Bone marrow (tissue), 2 donors: ENCODE data around the gene ZNF492.
"Not testable (repeated sequence)": the region's sequence is repeated elsewhere in the genome, so short reads cannot be mapped to it uniquely, and the experiment has no call there.

ENCODE experiments used
- DNase-seq, 2 donors: peaks; one replicate each; lab custom pipeline; 2025; lab: John Stamatoyannopoulos, UW

ZNF492 gene

DNA sequence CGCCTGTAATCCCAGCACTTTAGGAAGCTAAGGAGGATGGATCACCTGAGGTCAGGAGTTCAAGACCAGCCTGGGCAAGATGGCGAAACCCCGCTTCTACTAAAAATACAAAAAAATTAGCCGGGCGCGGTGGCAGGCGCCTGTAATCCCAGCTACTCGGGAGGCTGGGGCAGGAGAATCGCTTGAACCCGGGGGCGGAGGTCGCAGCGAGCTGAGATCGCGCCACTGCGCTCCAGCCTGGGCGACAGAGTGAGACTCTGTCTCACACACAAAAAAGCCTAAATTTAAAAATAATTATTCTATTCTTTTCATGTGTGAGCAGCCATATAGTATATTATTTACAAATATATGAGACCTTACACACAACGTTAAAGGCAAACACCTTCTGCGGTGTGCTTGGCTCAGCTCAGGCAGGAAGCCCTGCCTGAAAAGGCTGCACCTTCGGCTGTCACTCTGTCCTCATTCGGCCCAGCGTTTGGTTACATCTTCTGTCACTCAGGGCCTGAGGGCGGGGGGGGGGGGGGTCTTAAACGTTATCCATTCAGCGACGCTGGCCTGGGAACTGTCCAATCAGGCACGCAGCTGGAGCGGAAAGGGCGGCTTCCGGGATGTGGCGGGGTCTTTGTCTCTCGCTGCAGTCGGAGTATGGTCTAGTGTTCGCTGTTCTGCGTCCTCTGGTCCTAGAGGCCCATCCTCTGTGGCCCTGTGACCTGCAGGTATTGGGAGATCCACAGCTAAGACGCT lies at the start of gene ZNF492:
Gene ZNF492 (plus strand): TSS at position 619 of the 744 bp plus-strand sequence. CDS start 19,076 bp downstream, outside the sequence.
- peak; percentile 14 to 82 for DNase-seq

DNA sequence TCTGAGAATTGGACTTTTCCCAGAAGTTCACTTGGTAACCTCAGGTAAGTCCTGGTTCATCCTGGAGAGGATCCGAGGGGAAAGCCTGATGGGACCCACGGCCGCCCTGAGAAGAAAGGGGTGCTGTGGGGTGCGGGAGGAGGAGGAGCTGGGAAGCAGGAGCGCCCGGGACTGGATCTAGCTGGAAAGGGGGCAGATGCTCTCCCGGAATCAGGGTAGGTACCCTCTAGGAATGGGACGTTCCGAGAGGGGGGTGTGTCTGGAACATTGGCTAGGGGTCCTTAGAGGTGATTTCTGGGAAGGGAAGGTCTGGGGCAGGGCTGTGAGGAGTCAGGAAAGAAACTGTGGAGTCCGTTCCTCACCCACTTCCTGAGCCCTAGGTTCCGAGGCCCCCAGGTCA lies 38.7 kb upstream of the ZNF492 start:
- DNase-seq, result no peak

- no peak for DNase-seq
These were observed 38.2 kb upstream of the ZNF492 start for GRCh38 chr19:22595918-22596341.

- no peak for DNase-seq
These were observed 33.2 kb upstream of the ZNF492 start for GRCh38 chr19:22600690-22601648.

DNA sequence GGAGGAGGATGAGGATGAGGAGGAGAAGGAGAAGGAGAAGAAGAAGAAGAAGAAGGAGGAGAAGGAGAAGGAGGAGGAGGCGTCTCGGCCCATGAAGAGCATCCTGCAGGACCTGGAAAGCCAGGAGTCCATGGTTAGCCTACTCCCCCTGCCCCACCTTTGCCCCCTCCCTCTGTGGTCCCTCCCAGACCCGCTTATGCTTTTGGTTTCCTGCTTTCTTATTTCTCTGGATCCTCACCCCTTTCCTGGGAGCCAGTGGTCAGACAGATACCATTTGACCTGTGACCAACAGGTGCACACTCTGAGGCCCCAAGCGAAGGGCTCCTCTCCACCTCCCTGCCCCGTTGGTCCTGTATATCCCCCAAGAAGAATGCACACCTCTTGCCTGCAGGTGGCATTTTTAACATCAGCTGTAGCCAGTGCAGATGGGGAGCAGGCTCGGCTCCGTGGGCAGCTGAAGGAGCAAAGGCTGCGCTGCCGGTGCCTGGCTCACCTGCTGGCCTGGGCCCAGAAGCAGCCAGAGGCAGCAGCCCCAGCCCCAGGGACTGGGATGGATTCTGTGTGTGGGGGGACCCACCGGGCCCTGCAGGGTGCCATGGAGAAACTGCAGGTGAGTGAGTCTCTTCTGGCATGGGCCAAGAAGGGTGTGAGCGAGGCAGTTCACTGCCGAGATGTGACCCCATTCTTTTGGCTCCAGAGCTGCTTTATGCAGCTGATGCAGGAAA lies 32.1 kb upstream of the ZNF492 start:
- no peak for DNase-seq

DNA sequence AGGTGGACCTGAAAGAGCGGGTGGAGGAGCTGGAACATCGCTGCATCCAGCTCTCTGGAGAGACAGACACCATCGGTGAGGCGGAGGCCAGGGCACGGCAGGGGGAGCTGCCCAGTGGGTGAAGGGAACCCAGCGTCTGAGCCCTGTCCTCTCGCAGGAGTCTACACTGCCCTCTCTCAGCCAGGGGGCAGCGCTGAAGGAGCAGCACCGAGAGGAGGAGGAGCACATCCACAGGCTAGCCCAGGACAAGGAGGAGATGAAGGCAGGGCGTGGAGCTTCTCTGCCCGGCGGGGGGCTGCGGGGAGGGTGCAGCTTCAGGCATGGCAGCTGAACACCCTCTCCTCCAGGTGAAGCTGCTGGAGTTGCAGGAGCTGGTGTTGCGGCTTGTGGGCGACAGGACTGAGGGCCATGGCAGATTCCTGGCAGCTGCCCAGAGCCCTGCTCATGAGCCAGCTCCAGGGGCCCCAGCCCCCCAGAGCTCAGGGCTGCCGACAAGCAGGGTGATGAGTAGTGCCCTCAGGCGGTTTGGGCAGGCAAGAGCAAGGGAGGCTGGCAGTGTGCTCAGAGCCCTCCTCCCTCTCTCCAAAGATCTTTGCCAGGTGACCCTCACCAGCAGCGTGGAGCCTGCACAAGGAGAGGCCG lies 31.4 kb upstream of the ZNF492 start:
- DNase-seq, result no peak

DNA sequence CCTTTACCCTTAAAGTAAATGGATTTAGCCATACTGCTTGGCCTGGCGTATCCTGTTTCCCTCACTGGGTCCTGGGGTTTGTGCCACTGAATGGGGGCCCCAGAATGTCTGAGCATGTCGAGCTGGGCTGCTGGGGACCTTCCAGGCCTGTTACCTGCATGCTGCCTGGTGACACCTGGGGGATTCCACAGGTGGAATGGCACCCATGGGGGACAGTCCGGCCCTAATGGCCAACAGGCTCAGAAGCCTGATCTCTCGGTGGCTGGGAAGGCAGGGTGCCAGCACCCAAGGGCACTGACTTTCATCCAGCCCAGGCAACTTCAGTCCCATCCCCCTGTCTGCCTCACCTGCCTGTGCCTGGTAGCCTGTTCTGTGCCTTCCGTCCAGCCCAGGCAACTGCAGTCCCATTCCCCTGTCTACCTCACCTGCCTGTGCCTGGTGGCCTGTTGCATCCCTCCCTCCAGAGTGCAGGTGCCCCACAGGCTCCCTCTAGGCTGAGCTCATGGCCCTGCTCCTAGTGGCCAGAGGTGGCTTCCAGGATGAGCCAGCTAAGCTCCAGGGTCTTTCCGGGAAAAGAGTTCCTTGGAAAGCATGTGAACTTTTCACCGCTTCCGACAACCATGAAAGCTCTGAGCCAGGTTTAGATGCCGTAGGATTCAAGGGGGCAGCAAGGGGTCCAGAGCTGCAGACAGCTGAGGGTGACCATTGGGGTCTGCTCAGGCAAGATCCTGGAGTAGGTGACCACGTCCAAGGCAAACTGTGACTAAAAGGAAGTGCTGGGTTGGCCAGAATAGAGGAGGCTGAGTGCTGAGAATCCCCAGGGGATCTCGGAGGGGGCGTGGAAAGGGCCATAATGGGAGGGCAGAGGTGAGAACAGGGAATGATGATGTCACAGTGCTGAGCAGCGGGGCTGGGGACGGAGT lies 30.3 kb upstream of the ZNF492 start:
- DNase-seq, result no peak

DNA sequence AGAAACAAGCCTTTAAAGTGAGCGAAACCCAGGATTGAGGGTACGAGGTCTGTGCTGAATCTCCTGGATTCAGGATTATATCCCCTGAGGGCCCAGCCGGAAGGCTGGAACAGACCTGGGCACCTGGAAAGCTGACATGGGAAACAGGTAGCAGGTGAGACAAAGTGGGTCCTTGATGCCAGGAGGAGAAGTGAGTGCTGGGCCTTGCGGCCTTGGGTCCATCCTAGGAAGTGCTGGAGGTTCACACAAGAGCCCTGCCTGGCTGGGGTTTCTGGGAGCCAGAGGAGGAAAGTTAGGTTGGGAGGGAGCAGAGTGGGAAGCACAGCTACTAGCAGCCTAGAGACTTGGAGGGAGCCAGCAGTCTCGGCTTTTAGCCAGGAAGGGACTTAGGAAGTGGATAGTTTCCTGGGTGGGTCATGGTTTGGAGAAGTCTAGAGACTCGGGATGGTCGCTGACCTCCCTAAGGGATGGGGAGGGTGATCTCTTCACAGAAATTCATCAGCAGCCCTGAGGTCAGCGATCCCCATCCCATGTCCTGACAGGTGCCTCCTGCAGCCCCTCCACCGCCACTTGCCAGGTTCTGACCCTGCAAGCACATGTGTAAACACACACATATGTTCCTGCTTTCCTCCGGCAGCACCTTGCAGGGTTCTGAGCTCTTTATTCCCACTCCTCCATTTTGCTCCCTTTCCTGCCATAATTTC lies 29.4 kb upstream of the ZNF492 start:
- no peak for DNase-seq

DNA sequence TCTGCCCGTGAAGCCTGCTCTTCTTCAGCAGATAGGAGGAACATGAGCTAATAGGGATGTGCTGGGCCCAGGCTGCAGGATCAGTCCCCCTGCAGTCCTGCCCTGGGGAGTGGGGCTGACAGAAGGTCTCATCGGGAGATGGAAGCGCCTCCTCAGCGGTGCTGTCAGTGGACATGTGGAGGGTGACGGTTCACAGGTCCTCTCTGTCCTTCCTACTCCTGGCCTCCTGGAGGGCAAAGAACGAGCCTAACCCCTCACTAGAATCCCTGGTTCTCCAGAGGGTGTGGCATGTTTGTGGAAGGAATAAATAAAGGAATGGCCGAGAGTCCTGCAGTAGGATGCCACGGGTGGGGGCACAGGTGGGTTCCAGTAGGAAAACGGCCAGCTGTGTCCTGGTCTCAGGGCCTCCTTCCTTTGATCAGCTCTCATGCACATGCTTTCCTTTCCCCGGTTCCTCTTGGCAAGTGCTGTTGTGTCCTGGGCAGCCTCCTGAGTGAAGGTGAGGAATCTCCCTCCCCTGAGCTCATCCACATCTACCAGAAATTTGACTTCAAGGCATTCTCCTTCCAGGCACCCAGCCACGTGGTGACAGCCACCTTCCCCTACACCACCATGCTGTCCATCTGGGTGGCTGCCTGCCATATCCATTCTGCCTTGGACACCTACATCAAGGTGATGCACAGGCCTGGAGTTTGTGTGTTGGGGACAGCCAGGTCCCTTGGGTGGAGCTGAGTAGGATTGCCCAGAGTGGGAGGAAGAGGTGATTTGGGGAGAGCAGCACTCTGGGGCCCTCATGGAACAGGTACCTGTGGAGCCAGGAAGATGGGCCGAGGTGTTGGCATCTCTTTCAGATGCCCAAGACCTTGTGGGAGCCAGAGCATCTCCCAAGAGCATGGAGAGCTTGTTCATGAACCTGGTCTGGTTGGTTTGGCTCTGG lies 28.6 kb upstream of the ZNF492 start:
- DNase-seq, result no peak

DNA sequence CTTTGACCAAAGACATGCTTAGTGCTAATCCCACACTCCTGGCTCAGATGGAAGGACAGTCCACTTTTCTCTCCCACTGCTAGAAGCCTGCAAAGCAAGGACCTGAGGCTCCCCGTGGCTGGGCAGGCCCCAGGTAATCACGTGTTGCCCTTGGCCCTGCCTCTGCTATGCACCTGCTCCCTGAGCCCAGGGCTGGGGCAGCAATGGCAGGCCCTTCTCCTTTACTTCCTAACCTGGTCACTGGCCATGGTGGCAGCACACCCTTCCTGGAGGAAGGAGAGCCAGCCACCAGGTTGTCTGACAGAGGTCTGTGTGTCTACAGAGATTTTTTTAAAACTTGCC lies 27.9 kb upstream of the ZNF492 start:
- no peak for DNase-seq

DNA sequence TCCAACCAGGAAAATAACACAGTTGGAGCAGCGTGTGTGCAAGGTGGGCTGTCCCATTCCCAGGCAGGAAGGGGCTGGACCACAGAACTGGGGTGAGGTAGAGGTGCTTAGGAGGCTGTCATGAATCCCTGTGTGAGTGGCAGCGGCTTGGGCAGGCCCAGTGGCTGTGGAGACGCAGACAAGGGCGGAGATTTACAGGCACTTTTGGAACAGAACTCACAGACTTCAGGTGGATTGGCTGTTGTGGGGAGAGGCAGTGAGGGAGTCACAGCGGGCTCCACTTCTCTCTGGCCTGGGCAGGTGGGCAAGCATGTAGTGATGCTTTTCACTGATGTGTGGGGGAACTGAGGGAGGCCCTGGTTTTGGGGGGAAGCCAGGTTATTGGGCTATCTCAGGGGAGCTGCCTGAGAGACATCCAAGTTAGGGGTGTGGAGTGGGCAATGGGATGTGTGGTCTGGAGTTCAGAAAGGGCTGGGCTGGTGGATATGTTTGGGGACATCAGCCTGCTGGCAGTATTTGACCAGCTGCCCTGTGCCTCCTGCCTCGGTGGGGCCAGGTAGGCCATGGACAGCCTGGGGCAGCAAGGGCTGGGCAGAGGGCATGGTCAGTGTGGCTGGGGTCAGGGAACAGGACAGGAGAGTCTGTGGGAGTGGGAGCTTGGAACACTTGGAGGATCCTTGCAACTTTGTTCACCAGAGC lies 27.0 kb upstream of the ZNF492 start:
- DNase-seq, result no peak

GRCh38 chr19:22607653-22608430 lies 26.3 kb upstream of the ZNF492 start:
- DNase-seq, result no peak

DNA sequence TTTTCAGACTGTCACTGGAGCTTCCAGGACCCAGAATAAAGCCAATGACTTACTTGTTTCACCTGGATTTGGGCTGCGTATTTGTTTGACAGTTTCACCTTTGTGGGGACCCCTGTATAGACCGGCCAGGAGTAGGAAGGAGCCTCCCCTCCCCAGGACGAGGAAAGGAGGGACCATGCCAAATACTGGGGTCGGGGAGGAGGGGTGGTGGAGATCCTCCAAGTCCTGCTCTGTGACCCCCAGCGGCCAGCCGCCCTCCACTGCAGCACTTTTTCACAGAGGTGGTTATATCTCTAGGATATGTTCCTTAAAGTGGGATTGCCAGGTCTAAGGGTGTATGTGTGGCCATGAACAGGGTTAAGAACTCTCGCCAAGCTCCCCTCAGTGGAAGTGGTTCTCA lies 25.7 kb upstream of the ZNF492 start:
- DNase-seq, result no peak

DNA sequence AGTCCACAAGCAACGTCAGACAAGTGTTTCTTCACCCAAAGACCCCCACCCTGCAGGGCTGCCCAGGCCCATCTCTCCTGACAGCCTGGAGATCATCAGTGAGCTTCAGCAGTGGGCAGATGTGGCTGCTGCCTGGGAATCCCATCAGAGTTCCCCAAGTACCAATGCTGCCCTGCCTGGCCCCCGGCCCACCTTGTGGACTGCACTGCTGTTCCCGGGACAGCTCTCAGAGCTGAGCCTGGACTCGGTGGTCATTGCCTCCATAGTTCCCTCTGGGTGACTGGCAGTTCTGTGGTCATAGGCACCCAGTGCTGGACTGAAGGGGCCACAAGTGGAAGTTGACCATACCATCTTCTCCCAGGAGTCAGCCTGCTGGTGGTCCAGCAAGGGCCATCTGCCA lies 24.5 kb upstream of the ZNF492 start:
- no peak for DNase-seq

DNA sequence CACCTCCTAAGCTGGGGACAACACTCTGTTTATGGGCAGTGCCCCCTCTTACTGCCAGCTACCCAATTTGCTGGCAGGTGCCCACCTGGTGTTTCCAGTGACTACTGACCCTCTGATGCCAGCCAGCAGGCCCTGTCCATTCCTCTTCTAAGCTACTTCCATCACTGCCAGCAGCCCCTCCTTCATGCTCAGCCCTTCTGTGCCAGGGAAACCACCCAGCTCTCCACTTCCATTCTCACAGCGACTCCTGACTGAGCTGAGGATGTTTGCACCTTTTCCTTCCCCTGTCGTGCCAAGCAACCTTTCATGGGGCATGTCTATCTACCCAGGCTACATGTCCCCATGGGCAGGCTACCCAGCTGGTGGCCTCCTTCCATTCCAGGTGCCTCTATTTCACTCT lies 24.0 kb upstream of the ZNF492 start:
- no peak for DNase-seq

- DNase-seq, result no peak
These were observed 21.8 kb upstream of the ZNF492 start for GRCh38 chr19:22612316-22612715.

GRCh38 chr19:22616659-22617058 lies 17.5 kb upstream of the ZNF492 start:
- DNase-seq, result no peak

- DNase-seq, result not testable (repeated sequence)
These were observed 16.9 kb upstream of the ZNF492 start for GRCh38 chr19:22617181-22617580.
